Transverse colon (tissue), 4 donors: ENCODE results near the gene PIGT. TPM values are rescaled to one million over a fixed set of nuclear protein-coding genes. Genes with fewer than 3 reads are reported as not detected.

ENCODE experiments used
- DNase-seq: peaks from one replicate; pipeline ENCODE4 v3.0.0-alpha.2; 2019
- H3K27ac ChIP-seq, 4 donors: fragments of 200-600 bp; sonication (generic); 2 replicates each; pipeline ENCODE4 v1.5.1; 2016 to 2018; ENCODE audit warnings: inconsistent platforms in 4 of 4
- H3K27me3 ChIP-seq: fragments of 200-600 bp; sonication (generic); 2 replicates; pipeline ENCODE4 v1.5.1; 2017; ENCODE audit warnings: inconsistent platforms
- H3K36me3 ChIP-seq, 4 donors: fragments of 200-600 bp; sonication (generic); 2 replicates each; pipeline ENCODE4 v1.5.1; 2017 to 2019; ENCODE audit warnings: inconsistent platforms in 4 of 4
- H3K4me1 ChIP-seq, 4 donors: fragments of 200-600 bp; sonication (generic); 2 replicates each; pipeline ENCODE4 v1.5.1; 2017 to 2020; ENCODE audit warnings: inconsistent platforms in 4 of 4
- H3K4me3 ChIP-seq, 4 donors: fragments of 200-600 bp; sonication (generic); 1 replicate in 1 of 4; 2 replicates in 3 of 4; pipeline versions ENCODE4 v1.5.1 to v1.6.1; 2017 to 2019; ENCODE audit warnings: inconsistent platforms in 4 of 4
- H3K9me3 ChIP-seq, 2 donors: fragments of 200-600 bp; sonication (generic); 2 replicates each; pipeline ENCODE4 v1.5.1; 2017 to 2019; ENCODE audit warnings: inconsistent platforms in 2 of 2
- EP300 ChIP-seq: sonication (generic); formaldehyde crosslinking; IDR thresholded peaks from one replicate; pipeline ENCODE4 v1.6.1; 2017; ENCODE audit warnings: antibody characterized with exemption, low read depth
- POLR2A ChIP-seq: fragments of 450-650 bp; IDR thresholded peaks from one replicate; pipeline ENCODE4 v1.6.1; 2016; ENCODE audit warnings: antibody characterized with exemption, mild to moderate bottlenecking, moderate library complexity
- POLR2AphosphoS5 ChIP-seq, 3 donors: sonication (generic); formaldehyde crosslinking; IDR thresholded peaks; one replicate each; pipeline ENCODE4 v1.6.1; 2016; ENCODE audit warnings: antibody characterized with exemption in 3 of 3
- WGBS, 2 donors: methylation state at CpG; one replicate each; pipeline ENCODE4 v1.1.5; 2018; ENCODE audit warnings: low coverage in 1 of 2; 5-methylcytosine and 5-hydroxymethylcytosine counted together
- in situ Hi-C, 4 donors: fragments of 200-750 bp; cut with MboI; loops; one replicate each; pipeline versions ENCODE4 v1.15.0 to v1.15.1; 2017; ENCODE audit warnings: low sequenced_read_pairs in 3 of 4, low pct_ligation_motif_present in 1 of 4, low pct_unique_long_range_greater_than_20kb in 1 of 4
- intact Hi-C: fragments of 100-400 bp; cut with DNase I; formaldehyde crosslinking; loops from one replicate; pipeline ENCODE4 v1.15.1; 2023; ENCODE audit warnings: low total_unique reads
- total RNA-seq, 4 donors: library from RNA; depleted of rRNA; stranded (reverse); fragments of >200 nt; gene quantifications; one replicate each; pipeline ENCODE4 v1.1.0, GENCODE V29; 2016
- TF ChIP-seq, protein P1 (sequence below), 5 experiments: fragments of 200-600 bp in 3 of 5; fragments of 450-650 bp in 2 of 5; sonication (generic) in 3 of 5; IDR thresholded peaks; 1 replicate in 2 of 5; 2 replicates in 3 of 5; pipeline ENCODE4 v1.5.1; 2016 to 2017; ENCODE audit warnings: antibody characterized with exemption in 5 of 5, inconsistent platforms in 3 of 5, mild to moderate bottlenecking in 2 of 5, moderate library complexity in 1 of 5

The PIGT gene
- total RNA-seq, 4 donors from 2014 or later: 88.3 to 321 (median 108) TPM

DNA sequence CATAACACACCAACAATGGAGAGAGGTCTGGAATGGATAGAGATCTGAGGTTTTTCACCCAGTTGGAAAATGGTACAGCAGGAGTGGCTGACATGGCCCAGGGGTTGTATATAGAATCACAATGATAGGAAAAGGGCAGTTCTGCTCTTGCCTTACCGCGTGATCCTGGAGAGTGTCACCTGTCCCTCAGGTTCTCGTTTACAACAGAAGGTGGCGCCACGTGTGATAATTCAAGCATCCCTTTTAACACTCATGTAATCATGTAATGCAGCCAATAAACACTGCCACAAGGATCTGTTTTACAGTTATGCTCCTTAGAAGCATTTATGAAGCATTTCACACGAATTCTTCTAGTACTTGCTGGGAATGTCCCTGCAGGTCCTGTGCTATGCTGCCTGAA lies 40.7 kb downstream of the PIGT start:
- Histone ChIP-seq H3K9me3 (no peaks in the 10 kb centered on the region), H3K36me3 (no peaks in the 10 kb centered on the region), H3K27me3 (no peaks in the 10 kb centered on the region), H3K27ac (no peak overlapping the region), H3K4me1 (no peaks in the 10 kb centered on the region), H3K4me3 (no peak overlapping the region)
- intact Hi-C loops (no loop called here), in situ Hi-C loops (loop anchor here in 1 of 4 donors (25.0 kb wide), 1 partner anchor 306 kb away; no protein-coding TSS in a partner anchor)
- peak; percentile 71 for DNase-seq
- TF ChIP-seq, protein P1, sequence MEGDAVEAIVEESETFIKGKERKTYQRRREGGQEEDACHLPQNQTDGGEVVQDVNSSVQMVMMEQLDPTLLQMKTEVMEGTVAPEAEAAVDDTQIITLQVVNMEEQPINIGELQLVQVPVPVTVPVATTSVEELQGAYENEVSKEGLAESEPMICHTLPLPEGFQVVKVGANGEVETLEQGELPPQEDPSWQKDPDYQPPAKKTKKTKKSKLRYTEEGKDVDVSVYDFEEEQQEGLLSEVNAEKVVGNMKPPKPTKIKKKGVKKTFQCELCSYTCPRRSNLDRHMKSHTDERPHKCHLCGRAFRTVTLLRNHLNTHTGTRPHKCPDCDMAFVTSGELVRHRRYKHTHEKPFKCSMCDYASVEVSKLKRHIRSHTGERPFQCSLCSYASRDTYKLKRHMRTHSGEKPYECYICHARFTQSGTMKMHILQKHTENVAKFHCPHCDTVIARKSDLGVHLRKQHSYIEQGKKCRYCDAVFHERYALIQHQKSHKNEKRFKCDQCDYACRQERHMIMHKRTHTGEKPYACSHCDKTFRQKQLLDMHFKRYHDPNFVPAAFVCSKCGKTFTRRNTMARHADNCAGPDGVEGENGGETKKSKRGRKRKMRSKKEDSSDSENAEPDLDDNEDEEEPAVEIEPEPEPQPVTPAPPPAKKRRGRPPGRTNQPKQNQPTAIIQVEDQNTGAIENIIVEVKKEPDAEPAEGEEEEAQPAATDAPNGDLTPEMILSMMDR (IDR thresholded peaks at IDR 0.05): peak; percentile 32 to 59 (median 48)
- TF ChIP-seq EP300: no peak
- WGBS, 2 donors: 12 to 20% methylated on average over 1 to 6 of the region's 6 CpGs

DNA sequence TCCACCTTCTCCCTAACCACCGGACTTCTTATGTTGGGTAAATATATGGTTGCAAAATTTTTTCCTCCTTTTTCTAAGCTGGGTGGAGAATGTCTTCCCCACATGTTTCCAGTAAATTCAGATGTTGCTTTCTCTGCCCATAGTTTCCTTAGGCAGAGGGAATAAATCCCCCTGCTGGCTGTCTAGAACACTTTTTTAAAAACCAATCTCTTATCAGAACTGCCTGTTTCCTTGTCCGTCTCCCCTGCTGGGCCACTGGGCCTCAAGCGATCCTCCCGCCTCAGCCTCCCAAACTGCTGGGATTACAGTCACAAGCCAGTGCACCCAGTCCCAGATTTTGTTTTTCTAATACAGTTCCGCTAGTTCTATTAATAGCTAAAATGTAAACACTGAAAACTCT lies 43.7 kb downstream of the PIGT start:
- peaks cover 0 to 3% (median 0%) of the 10 kb centered on the region in 4 donors for H3K4me1 ChIP-seq
- TF ChIP-seq EP300 (no peak), POLR2AphosphoS5 (IDR thresholded peaks at IDR 0.05) (no peak), POLR2A (no peak)
- TF ChIP-seq, protein P1 (IDR thresholded peaks at IDR 0.05): peak in 1 of 5 experiments; percentile 14
- WGBS, 2 donors: 65 to 73% methylated on average over 4 to 5 of the region's 5 CpGs
- DNase-seq: no peak
- no peaks in the 10 kb centered on the region for H3K27me3 ChIP-seq
- H3K27ac ChIP-seq: no peak overlapping the region
- H3K4me3 ChIP-seq: no peak overlapping the region
- H3K9me3 ChIP-seq: no peaks in the 10 kb centered on the region
- intact Hi-C loops (no loop called here), in situ Hi-C loops (loop anchor here in 1 of 4 donors (25.0 kb wide), 1 partner anchor 303 kb away; no protein-coding TSS in a partner anchor)
- H3K36me3 ChIP-seq: no peaks in the 10 kb centered on the region

DNA sequence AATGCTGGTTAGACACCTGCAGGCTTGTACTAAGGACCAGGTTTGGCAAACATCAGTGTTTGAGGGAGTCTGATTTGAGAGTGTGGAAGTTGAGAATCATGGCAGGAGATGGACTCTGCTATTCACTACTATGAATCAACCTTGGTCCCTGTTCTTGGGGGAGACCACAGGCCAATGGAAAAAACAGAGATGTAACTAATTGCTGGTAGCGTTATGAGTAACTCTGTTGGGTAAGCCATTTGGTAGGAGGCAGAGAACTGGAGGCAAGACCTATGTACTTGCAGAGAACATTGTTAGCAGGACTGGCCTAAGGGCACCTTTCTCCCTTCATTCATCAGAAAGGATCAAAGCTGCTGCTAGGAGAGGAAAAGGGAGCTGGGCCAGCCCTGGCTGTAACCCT lies 45.3 kb downstream of the PIGT start:
- Histone ChIP-seq H3K36me3 (no peaks in the 10 kb centered on the region), H3K27me3 (no peaks in the 10 kb centered on the region), H3K9me3 (no peaks in the 10 kb centered on the region), H3K4me3 (no peak overlapping the region), H3K4me1 (peaks cover 0 to 19% (median 13%) of the 10 kb centered on the region in 4 donors), H3K27ac (no peak overlapping the region)
- TF ChIP-seq EP300 (no peak), POLR2A (no peak), POLR2AphosphoS5 (IDR thresholded peaks at IDR 0.05) (no peak)
- TF ChIP-seq, protein P1 (IDR thresholded peaks at IDR 0.05): no peak
- intact Hi-C loops: no loop called here
- DNase-seq: no peak
- WGBS, 2 donors: 88% methylated on average over 1 of the region's 1 CpG; no CpG with 5 or more reads in 1 of the 2 donors
- in situ Hi-C loops: loop anchor here in 1 of 4 donors (25.0 kb wide), 1 partner anchor 301 kb away; no protein-coding TSS in a partner anchor

DNA sequence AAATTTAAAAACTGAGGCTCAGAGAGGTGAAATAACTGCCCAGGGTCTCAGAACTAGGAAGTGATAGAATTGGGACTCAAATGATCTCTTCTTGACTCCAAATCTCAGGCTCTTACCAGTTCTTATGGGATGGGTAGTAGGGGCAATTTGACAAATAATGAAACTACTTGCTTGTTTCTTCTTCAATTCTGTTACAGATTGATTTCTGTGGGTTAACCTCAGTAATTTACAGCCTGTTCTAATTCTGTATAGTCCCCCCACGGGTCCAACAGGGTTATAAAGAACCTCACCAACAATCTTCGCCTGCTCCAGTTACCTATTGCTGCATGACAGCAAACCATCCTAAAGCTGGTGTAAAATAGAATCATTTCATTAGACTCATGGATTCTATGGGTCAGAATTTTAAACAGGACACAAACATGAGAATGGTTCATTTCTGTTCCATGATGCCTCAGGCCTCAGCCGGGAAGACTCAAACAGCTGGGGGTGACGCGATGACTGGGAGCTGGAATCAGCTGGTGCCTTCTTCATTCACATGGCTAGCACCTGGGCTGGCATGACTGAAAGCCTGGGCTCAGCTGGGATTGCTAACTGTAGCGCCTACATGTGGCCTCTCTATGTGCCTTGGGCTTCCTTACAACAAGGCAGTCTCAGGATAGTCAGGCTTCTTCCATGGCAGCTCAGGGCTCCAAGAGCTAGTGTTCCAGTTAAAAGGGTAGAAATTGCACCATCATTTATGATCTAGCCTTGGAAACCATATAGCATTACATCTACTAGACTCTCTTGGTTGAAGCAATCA lies 47.0 kb downstream of the PIGT start:
- Histone ChIP-seq H3K27ac (no peak overlapping the region), H3K27me3 (no peaks in the 10 kb centered on the region), H3K4me1 (peaks cover 0 to 24% (median 18%) of the 10 kb centered on the region in 4 donors), H3K4me3 (no peak overlapping the region), H3K36me3 (no peaks in the 10 kb centered on the region), H3K9me3 (no peaks in the 10 kb centered on the region)
- intact Hi-C loops (no loop called here), in situ Hi-C loops (loop anchor here in 1 of 4 donors (25.0 kb wide), 1 partner anchor 299 kb away; no protein-coding TSS in a partner anchor)
- no peak for DNase-seq
- 88 to 100% methylated on average over 1 to 6 of the region's 6 CpGs for WGBS, 2 donors
- TF ChIP-seq POLR2AphosphoS5 (IDR thresholded peaks at IDR 0.05): no peak
- TF ChIP-seq EP300: no peak
- TF ChIP-seq, protein P1 (IDR thresholded peaks at IDR 0.05): no peak
- no peak for TF ChIP-seq POLR2A
